Endothelial cell of umbilical vein (primary cell): ENCODE results near the gene ATP5PO. TPM values are rescaled to one million over a fixed set of nuclear protein-coding genes. Genes with fewer than 3 reads are reported as not detected.

Experiments
- BruUV-seq: library from RNA; stranded (reverse); fragments of 400-500 nt; replicated peaks from 2 replicates; lab custom pipeline; 2021; lab: Mats Ljungman, UMichigan
- CTCF ChIA-PET: fragments of 300-600, 350-600 bp; sonication (Branson Sonifier 250); formaldehyde crosslinking; loops from one replicate; lab custom pipeline; 2021; ENCODE audit warnings: antibody characterized with exemption, inconsistent platforms; lab: Charles Lee
- POLR2A ChIA-PET: fragments of 300-600, 350-600 bp; sonication (Branson Sonifier 250); formaldehyde crosslinking; loops from one replicate; lab custom pipeline; 2021; ENCODE audit warnings: antibody characterized with exemption, inconsistent platforms; lab: Charles Lee
- DNase-seq: peaks from one replicate; pipeline ENCODE4 v3.0.0-alpha.2; 2011; ENCODE audit warnings: low read depth, low spot score
- FAIRE-seq: peaks from 2 replicates; lab custom pipeline; 2011; peaks lifted over from hg19 to GRCh38; lab: Jason Lieb, UNC
- H2AFZ ChIP-seq: 2 replicates; pipeline ENCODE4 v1.6.0; 2012; ENCODE audit warnings: low read depth, low read length, control low read depth, inconsistent platforms
- H3K27ac ChIP-seq: 2 replicates; pipeline ENCODE4 v1.5.1; 2011; ENCODE audit warnings: low read depth, mild to moderate bottlenecking, control low read depth, low read length, moderate library complexity; ENCODE audit not compliant: insufficient read depth
- H3K27me3 ChIP-seq, 2 experiments: 2 replicates each; pipeline versions ENCODE4 v1.6.0 to v1.6.1; 2011; ENCODE audit warnings: low read length in 2 of 2, mixed read lengths in 1 of 2; ENCODE audit not compliant: control insufficient read depth in 2 of 2, insufficient read depth in 2 of 2
- H3K36me3 ChIP-seq, 2 experiments: 2 replicates in 1 of 2; 3 replicates in 1 of 2; pipeline ENCODE4 v1.5.1; 2011; ENCODE audit warnings: low read length in 2 of 2, mild to moderate bottlenecking in 1 of 2, moderate library complexity in 1 of 2; ENCODE audit not compliant: control insufficient read depth in 2 of 2, insufficient read depth in 2 of 2; ENCODE audit errors: extremely low read depth in 1 of 2
- H3K4me1 ChIP-seq: 3 replicates; pipeline ENCODE4 v1.5.1; 2011; ENCODE audit warnings: mild to moderate bottlenecking, low read length; ENCODE audit not compliant: control insufficient read depth, insufficient read depth; ENCODE audit errors: extremely low read depth
- H3K4me2 ChIP-seq: 2 replicates; pipeline ENCODE4 v1.6.1; 2011; ENCODE audit warnings: low read length, control low read depth, mixed read lengths; ENCODE audit not compliant: insufficient read depth
- H3K4me3 ChIP-seq, 3 experiments: fragments of 200-600 bp in 1 of 3; sonication (generic), shearing (Covaris generic) in 1 of 3; replicated peaks in 1 of 3; 2 replicates each; pipeline ENCODE4 v1.5.1; 2011 to 2016; ENCODE audit warnings: control low read depth in 3 of 3, low read length in 3 of 3, mild to moderate bottlenecking in 2 of 3, inconsistent platforms in 1 of 3, low read depth in 1 of 3, moderate library complexity in 1 of 3; ENCODE audit not compliant: insufficient read depth in 1 of 3
- H3K79me2 ChIP-seq: 2 replicates; pipeline ENCODE4 v1.6.0; 2012; ENCODE audit warnings: low read length, inconsistent platforms; ENCODE audit not compliant: control insufficient read depth, insufficient read depth
- H3K9ac ChIP-seq: replicated peaks from 2 replicates; pipeline ENCODE3; 2011; ENCODE audit warnings: low read length, control low read depth; ENCODE audit not compliant: insufficient read depth; ENCODE audit errors: extremely low read depth
- H3K9me1 ChIP-seq: replicated peaks from 3 replicates; pipeline ENCODE4 v1.6.0; 2011; ENCODE audit warnings: mild to moderate bottlenecking, low read length; ENCODE audit not compliant: control insufficient read depth, insufficient read depth; ENCODE audit errors: extremely low read depth
- H3K9me3 ChIP-seq: replicated peaks from 2 replicates; pipeline ENCODE4 v1.5.1; 2012; ENCODE audit warnings: low read length, inconsistent platforms; ENCODE audit not compliant: control insufficient read depth, insufficient read depth
- H4K20me1 ChIP-seq: replicated peaks from 2 replicates; pipeline ENCODE3; 2011; ENCODE audit warnings: mild to moderate bottlenecking, low read length; ENCODE audit not compliant: control insufficient read depth, insufficient read depth; ENCODE audit errors: extremely low read depth
- EZH2 ChIP-seq: IDR thresholded peaks from 2 replicates; pipeline ENCODE4 v1.6.1; 2012; ENCODE audit warnings: borderline replicate concordance, low read depth, mild to moderate bottlenecking, moderate library complexity, low read length, inconsistent platforms; ENCODE audit not compliant: severe bottlenecking
- FOS ChIP-seq: IDR thresholded peaks from 2 replicates; pipeline ENCODE4 v1.6.1; 2011; ENCODE audit warnings: mild to moderate bottlenecking, low read length, moderate library complexity, borderline replicate concordance; ENCODE audit not compliant: insufficient read depth
- GATA2 ChIP-seq: IDR thresholded peaks from 2 replicates; pipeline ENCODE4 v1.7.0; 2011; ENCODE audit warnings: low read depth, mild to moderate bottlenecking, moderate library complexity, mixed read lengths, low read length; ENCODE audit not compliant: insufficient read length, insufficient read depth
- JUN ChIP-seq: IDR thresholded peaks from 2 replicates; pipeline ENCODE4 v1.6.1; 2011; ENCODE audit warnings: borderline replicate concordance, low read depth; ENCODE audit not compliant: insufficient read length, insufficient read depth
- MYC ChIP-seq: IDR thresholded peaks from one replicate; pipeline ENCODE4 v1.6.1; 2011; ENCODE audit warnings: mild to moderate bottlenecking, low read depth, low read length
- POLR2A ChIP-seq: IDR thresholded peaks from 2 replicates; pipeline ENCODE4 v1.6.1; 2012; ENCODE audit warnings: low read depth, mild to moderate bottlenecking, control low read depth, low read length
- POLR2AphosphoS5 ChIP-seq: IDR thresholded peaks from 2 replicates; pipeline ENCODE4 v1.6.1; 2012; ENCODE audit warnings: low read depth, mild to moderate bottlenecking, control low read depth, low read length, moderate library complexity; ENCODE audit not compliant: insufficient read depth
- dilution Hi-C: fragments of 300-500 bp; cut with MboI; formaldehyde crosslinking; loops from one replicate; pipeline ENCODE4 v1.15.0; 2019; ENCODE audit warnings: low sequenced_read_pairs; ENCODE audit not compliant: extremely low pct_ligation_motif_present
- intact Hi-C: fragments of 100-400 bp; cut with micrococcal nuclease; formaldehyde crosslinking; loops from one replicate; pipeline ENCODE4 v1.10.0; 2022
- polyA plus RNA-seq, 4 experiments: library from polyadenylated mRNA; depleted of rRNA in 3 of 4; stranded (reverse) in 3 of 4; unstranded in 1 of 4; fragments of >200 nt; gene quantifications; 2 replicates each; pipeline versions ENCODE4 v1.2.1 to v1.2.3, GENCODE V29; 2011 to 2012; ENCODE audit warnings: missing spikeins in 1 of 4
- total RNA-seq: library from RNA; stranded (reverse); gene quantifications from 2 replicates; pipeline ENCODE4 v1.2.3, GENCODE V29; 2021
- TF ChIP-seq, protein P1 (sequence below): IDR thresholded peaks from 2 replicates; pipeline ENCODE4 v1.6.1; 2011; ENCODE audit not compliant: insufficient read depth, insufficient read length
- TF ChIP-seq, protein P2 (sequence below), 2 donors: IDR thresholded peaks; 1 replicate in 1 of 2; 2 replicates in 1 of 2; pipeline ENCODE4 v1.5.1; 2011; ENCODE audit warnings: low read length in 2 of 2, mild to moderate bottlenecking in 2 of 2, moderate library complexity in 2 of 2, control low read depth in 1 of 2, inconsistent platforms in 1 of 2, low read depth in 1 of 2; ENCODE audit not compliant: insufficient read depth in 1 of 2; ENCODE audit errors: extremely low read depth in 1 of 2

Gene ATP5PO
- total and polyA plus RNA-seq, 2 donors (not counting 3 experiments of a cell fraction or from before 2014, with no cell fraction given), result 187 to 207 TPM

GRCh38 chr21:33904041-33904440 is 11.6 kb downstream of the ATP5PO start:
- Histone ChIP-seq H2AFZ (no peak overlapping the region), H3K27me3 (no peaks in the 10 kb centered on the region), H3K79me2 (no peaks in the 10 kb centered on the region), H3K27ac (no peak overlapping the region), H3K9ac (no peak overlapping the region), H4K20me1 (no peaks in the 10 kb centered on the region), H3K9me1 (no peaks in the 10 kb centered on the region), H3K36me3 (peaks cover 23 to 33% of the 10 kb centered on the region in 2 experiments), H3K4me2 (no peak overlapping the region), H3K4me1 (peaks cover 5% of the 10 kb centered on the region), H3K9me3 (no peaks in the 10 kb centered on the region), H3K4me3 (no peak overlapping the region)
- intact Hi-C loops, result no loop called here
- dilution Hi-C loops, result no loop called here
- CTCF ChIA-PET, result interaction anchor here (1.1 to 3.7 kb wide), 4 partner anchors 9 to 445 kb away, joined by 3 to 26 read pairs (median 4); partner anchors contain the start of gene ATP5PO
- TF ChIP-seq, protein P1, sequence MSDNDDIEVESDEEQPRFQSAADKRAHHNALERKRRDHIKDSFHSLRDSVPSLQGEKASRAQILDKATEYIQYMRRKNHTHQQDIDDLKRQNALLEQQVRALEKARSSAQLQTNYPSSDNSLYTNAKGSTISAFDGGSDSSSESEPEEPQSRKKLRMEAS, result no peak
- TF ChIP-seq MYC (no peak), POLR2A (no peak), POLR2AphosphoS5 (no peak), JUN (no peak)
- TF ChIP-seq, protein P2, sequence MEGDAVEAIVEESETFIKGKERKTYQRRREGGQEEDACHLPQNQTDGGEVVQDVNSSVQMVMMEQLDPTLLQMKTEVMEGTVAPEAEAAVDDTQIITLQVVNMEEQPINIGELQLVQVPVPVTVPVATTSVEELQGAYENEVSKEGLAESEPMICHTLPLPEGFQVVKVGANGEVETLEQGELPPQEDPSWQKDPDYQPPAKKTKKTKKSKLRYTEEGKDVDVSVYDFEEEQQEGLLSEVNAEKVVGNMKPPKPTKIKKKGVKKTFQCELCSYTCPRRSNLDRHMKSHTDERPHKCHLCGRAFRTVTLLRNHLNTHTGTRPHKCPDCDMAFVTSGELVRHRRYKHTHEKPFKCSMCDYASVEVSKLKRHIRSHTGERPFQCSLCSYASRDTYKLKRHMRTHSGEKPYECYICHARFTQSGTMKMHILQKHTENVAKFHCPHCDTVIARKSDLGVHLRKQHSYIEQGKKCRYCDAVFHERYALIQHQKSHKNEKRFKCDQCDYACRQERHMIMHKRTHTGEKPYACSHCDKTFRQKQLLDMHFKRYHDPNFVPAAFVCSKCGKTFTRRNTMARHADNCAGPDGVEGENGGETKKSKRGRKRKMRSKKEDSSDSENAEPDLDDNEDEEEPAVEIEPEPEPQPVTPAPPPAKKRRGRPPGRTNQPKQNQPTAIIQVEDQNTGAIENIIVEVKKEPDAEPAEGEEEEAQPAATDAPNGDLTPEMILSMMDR (IDR thresholded peaks at IDR 0.05; ENCODE audit: extremely low read depth in 1 of 2, insufficient read depth in 1 of 2, low read depth in 1 of 2, low read length in 2 of 2), result no peak
- BruUV-seq, result no TSS peak
- DNase-seq (no peak), FAIRE-seq (no peak)
- POLR2A ChIA-PET, result no interaction called here

DNA sequence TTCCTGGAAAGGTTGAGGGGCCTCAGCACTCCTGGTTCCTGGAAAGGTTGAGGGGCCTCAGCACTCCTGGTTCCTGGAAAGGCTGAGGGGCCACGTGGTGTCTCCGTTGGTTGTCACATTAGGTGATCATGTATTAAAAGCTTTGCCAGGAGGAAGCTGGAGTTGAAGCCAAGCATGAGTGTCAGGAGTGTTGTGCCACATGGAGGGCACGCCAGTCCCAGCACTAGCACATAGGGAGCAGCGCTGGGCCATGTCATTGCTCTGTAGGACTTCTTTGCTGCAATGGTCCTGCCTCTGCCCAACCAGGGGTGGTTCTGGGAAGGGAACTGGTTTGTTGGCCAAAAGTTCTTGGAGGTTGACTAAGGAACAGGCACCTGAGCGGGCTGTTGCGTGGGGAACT is 13.3 kb downstream of the ATP5PO start:
- Histone ChIP-seq H3K4me2 (no peak overlapping the region), H3K4me3 (no peak overlapping the region), H3K9me1 (no peaks in the 10 kb centered on the region), H4K20me1 (no peaks in the 10 kb centered on the region), H3K9me3 (no peaks in the 10 kb centered on the region), H3K27me3 (no peaks in the 10 kb centered on the region), H3K36me3 (peaks cover 14 to 25% of the 10 kb centered on the region in 2 experiments), H3K79me2 (no peaks in the 10 kb centered on the region), H3K27ac (no peak overlapping the region), H3K9ac (no peak overlapping the region), H3K4me1 (peaks cover 19% of the 10 kb centered on the region), H2AFZ (no peak overlapping the region)
- TF ChIP-seq, protein P1, result no peak
- no peak for TF ChIP-seq EZH2
- TF ChIP-seq, protein P2 (IDR thresholded peaks at IDR 0.05; ENCODE audit: extremely low read depth in 1 of 2, insufficient read depth in 1 of 2, low read depth in 1 of 2, low read length in 2 of 2), result no peak
- no peak for TF ChIP-seq GATA2
- TF ChIP-seq MYC, result no peak
- TF ChIP-seq POLR2A, result no peak
- TF ChIP-seq FOS, result no peak
- no peak for TF ChIP-seq JUN
- no peak for TF ChIP-seq POLR2AphosphoS5
- ChIA-PET POLR2A (no interaction called here), CTCF (interaction anchor here (0.8 to 3.7 kb wide), 14 partner anchors 9 to 382 kb away, joined by 3 to 26 read pairs (median 4); partner anchors contain the start of genes ATP5PO and DONSON)
- no TSS peak for BruUV-seq
- FAIRE-seq (no peak), DNase-seq (no peak)
- intact Hi-C loops (no loop called here), dilution Hi-C loops (no loop called here)
